Measurements from ENCODE around the gene CHML.

DNA sequence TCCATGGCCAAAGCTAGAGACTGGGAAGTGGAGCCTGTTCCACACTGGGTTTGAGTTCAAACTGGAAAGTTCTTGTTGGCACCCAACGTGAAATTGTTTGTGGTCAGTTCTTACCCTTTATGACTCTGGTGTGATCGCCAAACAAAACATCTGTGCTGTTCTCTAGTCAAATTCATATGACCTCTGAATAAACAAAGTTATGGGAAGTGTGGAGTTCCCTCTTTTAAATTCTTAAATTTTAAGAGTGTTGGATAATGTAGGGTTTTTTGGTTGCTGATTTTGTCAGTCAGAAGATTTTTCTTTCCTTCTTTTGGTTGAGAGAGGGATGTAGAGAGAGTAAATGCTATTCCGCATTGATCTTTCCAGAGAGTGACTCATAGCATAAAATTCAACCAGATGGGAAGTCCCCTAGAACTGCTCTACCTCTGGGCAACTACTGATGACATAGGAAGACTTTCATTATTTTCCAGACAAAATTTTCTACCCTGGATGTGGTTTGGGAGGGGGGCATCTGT lies 36.4 kb downstream of the CHML start:
- TF ChIP-seq, protein P1, sequence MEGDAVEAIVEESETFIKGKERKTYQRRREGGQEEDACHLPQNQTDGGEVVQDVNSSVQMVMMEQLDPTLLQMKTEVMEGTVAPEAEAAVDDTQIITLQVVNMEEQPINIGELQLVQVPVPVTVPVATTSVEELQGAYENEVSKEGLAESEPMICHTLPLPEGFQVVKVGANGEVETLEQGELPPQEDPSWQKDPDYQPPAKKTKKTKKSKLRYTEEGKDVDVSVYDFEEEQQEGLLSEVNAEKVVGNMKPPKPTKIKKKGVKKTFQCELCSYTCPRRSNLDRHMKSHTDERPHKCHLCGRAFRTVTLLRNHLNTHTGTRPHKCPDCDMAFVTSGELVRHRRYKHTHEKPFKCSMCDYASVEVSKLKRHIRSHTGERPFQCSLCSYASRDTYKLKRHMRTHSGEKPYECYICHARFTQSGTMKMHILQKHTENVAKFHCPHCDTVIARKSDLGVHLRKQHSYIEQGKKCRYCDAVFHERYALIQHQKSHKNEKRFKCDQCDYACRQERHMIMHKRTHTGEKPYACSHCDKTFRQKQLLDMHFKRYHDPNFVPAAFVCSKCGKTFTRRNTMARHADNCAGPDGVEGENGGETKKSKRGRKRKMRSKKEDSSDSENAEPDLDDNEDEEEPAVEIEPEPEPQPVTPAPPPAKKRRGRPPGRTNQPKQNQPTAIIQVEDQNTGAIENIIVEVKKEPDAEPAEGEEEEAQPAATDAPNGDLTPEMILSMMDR (IDR thresholded peaks at IDR 0.05) = no peak
- TF ChIP-seq POLR2AphosphoS5 (IDR thresholded peaks at IDR 0.05; ENCODE audit: insufficient read depth in 1 of 2, low read depth in 1 of 2) (no peak), POLR2A (IDR thresholded peaks at IDR 0.05) (no peak)

All from vagina (tissue), 2 donors.